HepG2 (cell line): ENCODE measurements around the gene TBC1D22A. TPM values are rescaled to one million over a fixed set of nuclear protein-coding genes. Genes with fewer than 3 reads are reported as not detected.
A peak's percentile ranks its signal among the peaks of the same experiment; 100 is the strongest.

Source experiments
- EHMT2 ChIP-seq: fragments of 200-600 bp; sonication (generic); IDR thresholded peaks from 2 replicates; pipeline ENCODE4 v1.7.0; 2017; ENCODE audit warnings: antibody characterized with exemption, low read depth, low read length, borderline replicate concordance
- FIP1L1 ChIP-seq: fragments of 200-400 bp; formaldehyde crosslinking; IDR thresholded peaks from 2 replicates; pipeline ENCODE4 v1.6.1; 2018; ENCODE audit warnings: low read depth, mild to moderate bottlenecking, low read length, moderate library complexity, borderline replicate concordance; ENCODE audit not compliant: insufficient read depth
- FOXK1 ChIP-seq: sonication (generic); formaldehyde crosslinking; IDR thresholded peaks from 2 replicates; pipeline ENCODE4 v1.4.0; 2020; ENCODE audit warnings: low read depth, missing genetic modification reagents, borderline replicate concordance
- GTF3A ChIP-seq: sonication (generic); formaldehyde crosslinking; conservative IDR thresholded peaks from 2 replicates; pipeline ENCODE4 v1.4.0; 2020; ENCODE audit warnings: mild to moderate bottlenecking, missing genetic modification reagents
- NCOA2 ChIP-seq: sonication (generic); formaldehyde crosslinking; IDR thresholded peaks from 2 replicates; pipeline ENCODE4 v1.8.0; 2022; ENCODE audit warnings: inconsistent platforms
- NFKBIZ ChIP-seq: IDR thresholded peaks from 2 replicates; pipeline ENCODE4 v1.6.1; 2018; ENCODE audit warnings: missing genetic modification reagents, missing compliant biosample characterization
- NRL ChIP-seq: sonication (generic); formaldehyde crosslinking; IDR thresholded peaks from 2 replicates; pipeline ENCODE4 v1.5.0; 2020; ENCODE audit warnings: missing genetic modification reagents, mild to moderate bottlenecking, moderate library complexity, borderline replicate concordance
- RCOR2 ChIP-seq: IDR thresholded peaks from 2 replicates; pipeline ENCODE4 v1.6.1; 2016; ENCODE audit warnings: missing biosample characterization, missing genetic modification reagents
- SMC3 ChIP-seq: IDR thresholded peaks from 2 replicates; pipeline ENCODE4 v1.6.1; 2011; ENCODE audit warnings: low read length, improper control_type of control experiment
- SUZ12 ChIP-seq: fragments of 150-350 bp; IDR thresholded peaks from 2 replicates; pipeline ENCODE4 v1.6.1; 2014; ENCODE audit warnings: low read depth, low read length
- ZKSCAN8 ChIP-seq: IDR thresholded peaks from 2 replicates; pipeline ENCODE4 v1.6.1; 2016; ENCODE audit warnings: borderline replicate concordance, missing genetic modification reagents, missing compliant biosample characterization
- ZMYM4 ChIP-seq: sonication (generic); formaldehyde crosslinking; IDR thresholded peaks from 2 replicates; pipeline ENCODE4 v1.8.1; 2023; ENCODE audit warnings: mild to moderate bottlenecking, missing genetic modification reagents
- ZNF260 ChIP-seq: sonication (generic); formaldehyde crosslinking; IDR thresholded peaks from 2 replicates; pipeline ENCODE4 v1.4.0; 2020; ENCODE audit warnings: missing genetic modification reagents, low read depth, mild to moderate bottlenecking, borderline replicate concordance
- ZNF30 ChIP-seq: sonication (generic); formaldehyde crosslinking; IDR thresholded peaks from 2 replicates; pipeline ENCODE4 v1.5.0; 2020; ENCODE audit warnings: mild to moderate bottlenecking, missing genetic modification reagents
- ZNF547 ChIP-seq: sonication (generic); formaldehyde crosslinking; IDR thresholded peaks from 2 replicates; pipeline ENCODE4 v1.5.1; 2020; ENCODE audit warnings: mild to moderate bottlenecking, missing genetic modification reagents
- ZSCAN29 ChIP-seq: sonication (generic); formaldehyde crosslinking; conservative IDR thresholded peaks from 2 replicates; pipeline ENCODE4 v1.4.0; 2020; ENCODE audit warnings: mild to moderate bottlenecking, missing genetic modification reagents
- ZSCAN30 ChIP-seq: sonication (generic); formaldehyde crosslinking; IDR thresholded peaks from 2 replicates; pipeline ENCODE4 v1.5.0; 2020; ENCODE audit warnings: mild to moderate bottlenecking, missing genetic modification reagents
- polyA plus RNA-seq, 8 experiments: library from polyadenylated mRNA; depleted of rRNA in 3 of 8; stranded (reverse) in 7 of 8; unstranded in 1 of 8; fragments of >200 nt; fragmentation: Illumina TruSeq in 4 of 8; extraction: Trizol in 4 of 8; gene quantifications; 2 replicates each; pipeline versions ENCODE4 v1.2.1 to v1.2.3, GENCODE V29; 2011 to 2016; ENCODE audit warnings: low read depth in 4 of 8, missing spikeins in 1 of 8, mixed read lengths in 1 of 8; ENCODE audit not compliant: insufficient read depth in 1 of 8
- total RNA-seq, 5 experiments: library from RNA; depleted of rRNA; stranded (reverse); fragments of >200 nt; fragmentation: Illumina TruSeq; extraction: Trizol; gene quantifications; 2 replicates each; pipeline ENCODE4 v1.2.3, GENCODE V29; 2016; ENCODE audit warnings: low read depth in 1 of 5
- TF ChIP-seq, protein P1 (sequence below): sonication (generic); formaldehyde crosslinking; IDR thresholded peaks from 2 replicates; pipeline ENCODE4; 2020; ENCODE audit warnings: missing genetic modification reagents, mild to moderate bottlenecking, borderline replicate concordance
- TF ChIP-seq, protein P2 (sequence below): IDR thresholded peaks from 2 replicates; pipeline ENCODE4 v1.6.1; 2012; ENCODE audit warnings: low read length, improper control_type of control experiment
- TF ChIP-seq, protein P3 (sequence below): sonication (generic); formaldehyde crosslinking; IDR thresholded peaks from 2 replicates; pipeline ENCODE4 v1.5.1; 2020; ENCODE audit warnings: missing genetic modification reagents, mild to moderate bottlenecking, borderline replicate concordance

Gene TBC1D22A
- total and polyA plus RNA-seq, 2 of the 13 experiments (the other 11 are each of a cell fraction or from before 2014, with no cell fraction given): 17.3 to 18.0 TPM

DNA sequence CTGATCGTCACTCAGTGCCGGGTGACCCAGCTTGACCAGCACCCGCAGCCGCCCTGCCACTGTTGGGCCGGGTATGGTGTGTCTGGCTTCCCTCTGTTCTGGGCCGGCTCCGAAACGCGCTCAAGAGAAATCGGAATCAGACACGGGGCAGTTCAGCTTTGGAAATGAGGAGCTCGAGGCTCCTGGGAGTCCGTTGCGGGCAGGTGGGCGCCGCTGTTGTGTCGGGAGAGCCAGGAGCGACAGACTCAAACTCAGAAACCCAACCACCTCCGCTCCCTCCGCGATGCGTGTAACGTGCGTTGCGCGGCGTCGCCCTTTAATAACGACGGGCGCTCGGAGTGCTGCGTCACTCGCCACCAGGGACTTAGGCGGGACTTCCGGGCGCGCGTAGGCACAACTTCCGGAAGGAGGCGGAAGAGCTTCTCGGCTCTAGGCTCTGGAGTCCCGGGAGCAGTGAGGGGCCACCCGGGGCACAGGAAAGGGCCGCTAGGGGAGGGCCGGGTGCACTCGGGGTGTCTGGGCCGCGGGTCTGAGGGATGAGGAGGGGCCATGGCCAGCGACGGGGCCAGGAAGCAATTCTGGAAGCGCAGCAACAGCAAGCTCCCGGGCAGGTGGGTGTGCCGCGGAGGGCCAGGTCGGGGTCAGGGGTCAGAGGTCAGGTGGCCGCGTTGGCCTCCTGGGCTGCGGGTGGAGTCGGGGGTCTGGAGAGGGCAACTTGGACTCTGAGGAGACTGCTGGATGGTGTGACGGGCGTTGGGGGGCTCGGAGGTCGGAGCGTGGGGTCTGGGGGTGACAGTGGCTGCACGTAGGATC is at the start of gene TBC1D22A (continued):
- TF ChIP-seq ZSCAN29 (CRISPR knock-in tag): peak; percentile 63; the same call in 1 of the 2 replicates
- peak; percentile 87 for TF ChIP-seq ZMYM4 (CRISPR knock-in tag)
- TF ChIP-seq RCOR2 (CRISPR knock-in tag): no peak
- TF ChIP-seq, protein P1, sequence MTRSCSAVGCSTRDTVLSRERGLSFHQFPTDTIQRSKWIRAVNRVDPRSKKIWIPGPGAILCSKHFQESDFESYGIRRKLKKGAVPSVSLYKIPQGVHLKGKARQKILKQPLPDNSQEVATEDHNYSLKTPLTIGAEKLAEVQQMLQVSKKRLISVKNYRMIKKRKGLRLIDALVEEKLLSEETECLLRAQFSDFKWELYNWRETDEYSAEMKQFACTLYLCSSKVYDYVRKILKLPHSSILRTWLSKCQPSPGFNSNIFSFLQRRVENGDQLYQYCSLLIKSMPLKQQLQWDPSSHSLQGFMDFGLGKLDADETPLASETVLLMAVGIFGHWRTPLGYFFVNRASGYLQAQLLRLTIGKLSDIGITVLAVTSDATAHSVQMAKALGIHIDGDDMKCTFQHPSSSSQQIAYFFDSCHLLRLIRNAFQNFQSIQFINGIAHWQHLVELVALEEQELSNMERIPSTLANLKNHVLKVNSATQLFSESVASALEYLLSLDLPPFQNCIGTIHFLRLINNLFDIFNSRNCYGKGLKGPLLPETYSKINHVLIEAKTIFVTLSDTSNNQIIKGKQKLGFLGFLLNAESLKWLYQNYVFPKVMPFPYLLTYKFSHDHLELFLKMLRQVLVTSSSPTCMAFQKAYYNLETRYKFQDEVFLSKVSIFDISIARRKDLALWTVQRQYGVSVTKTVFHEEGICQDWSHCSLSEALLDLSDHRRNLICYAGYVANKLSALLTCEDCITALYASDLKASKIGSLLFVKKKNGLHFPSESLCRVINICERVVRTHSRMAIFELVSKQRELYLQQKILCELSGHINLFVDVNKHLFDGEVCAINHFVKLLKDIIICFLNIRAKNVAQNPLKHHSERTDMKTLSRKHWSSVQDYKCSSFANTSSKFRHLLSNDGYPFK: peak; percentile 89; the same call in 1 of the 2 replicates
- TF ChIP-seq NFKBIZ (CRISPR knock-in tag): 0 out of 2 replicates have a peak, but pooled peaks have one; percentile 54
- peak; percentile 89 for TF ChIP-seq ZNF547 (CRISPR knock-in tag)
- TF ChIP-seq GTF3A (CRISPR knock-in tag): 0 out of 2 replicates have a peak, but pooled peaks have one; percentile 31
- peak; percentile 97 for TF ChIP-seq FOXK1
- TF ChIP-seq ZNF30 (CRISPR knock-in tag): peak; percentile 35; the same call in 1 of the 2 replicates
- no peak for TF ChIP-seq ZSCAN30
- TF ChIP-seq, protein P2, sequence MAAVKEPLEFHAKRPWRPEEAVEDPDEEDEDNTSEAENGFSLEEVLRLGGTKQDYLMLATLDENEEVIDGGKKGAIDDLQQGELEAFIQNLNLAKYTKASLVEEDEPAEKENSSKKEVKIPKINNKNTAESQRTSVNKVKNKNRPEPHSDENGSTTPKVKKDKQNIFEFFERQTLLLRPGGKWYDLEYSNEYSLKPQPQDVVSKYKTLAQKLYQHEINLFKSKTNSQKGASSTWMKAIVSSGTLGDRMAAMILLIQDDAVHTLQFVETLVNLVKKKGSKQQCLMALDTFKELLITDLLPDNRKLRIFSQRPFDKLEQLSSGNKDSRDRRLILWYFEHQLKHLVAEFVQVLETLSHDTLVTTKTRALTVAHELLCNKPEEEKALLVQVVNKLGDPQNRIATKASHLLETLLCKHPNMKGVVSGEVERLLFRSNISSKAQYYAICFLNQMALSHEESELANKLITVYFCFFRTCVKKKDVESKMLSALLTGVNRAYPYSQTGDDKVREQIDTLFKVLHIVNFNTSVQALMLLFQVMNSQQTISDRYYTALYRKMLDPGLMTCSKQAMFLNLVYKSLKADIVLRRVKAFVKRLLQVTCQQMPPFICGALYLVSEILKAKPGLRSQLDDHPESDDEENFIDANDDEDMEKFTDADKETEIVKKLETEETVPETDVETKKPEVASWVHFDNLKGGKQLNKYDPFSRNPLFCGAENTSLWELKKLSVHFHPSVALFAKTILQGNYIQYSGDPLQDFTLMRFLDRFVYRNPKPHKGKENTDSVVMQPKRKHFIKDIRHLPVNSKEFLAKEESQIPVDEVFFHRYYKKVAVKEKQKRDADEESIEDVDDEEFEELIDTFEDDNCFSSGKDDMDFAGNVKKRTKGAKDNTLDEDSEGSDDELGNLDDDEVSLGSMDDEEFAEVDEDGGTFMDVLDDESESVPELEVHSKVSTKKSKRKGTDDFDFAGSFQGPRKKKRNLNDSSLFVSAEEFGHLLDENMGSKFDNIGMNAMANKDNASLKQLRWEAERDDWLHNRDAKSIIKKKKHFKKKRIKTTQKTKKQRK: no peak
- TF ChIP-seq NCOA2: peak; percentile 66; the same call in 1 of the 2 replicates
- TF ChIP-seq ZNF260 (CRISPR knock-in tag): no peak
- TF ChIP-seq SUZ12: no peak
- TF ChIP-seq ZKSCAN8 (CRISPR knock-in tag): peak; percentile 31; the same call in 1 of the 2 replicates
- no peak for TF ChIP-seq SMC3
- 0 out of 2 replicates have a peak, but pooled peaks have one; percentile 46 for TF ChIP-seq FIP1L1
- TF ChIP-seq NRL: peak; percentile 57
- no peak for TF ChIP-seq EHMT2
- TF ChIP-seq, protein P3, sequence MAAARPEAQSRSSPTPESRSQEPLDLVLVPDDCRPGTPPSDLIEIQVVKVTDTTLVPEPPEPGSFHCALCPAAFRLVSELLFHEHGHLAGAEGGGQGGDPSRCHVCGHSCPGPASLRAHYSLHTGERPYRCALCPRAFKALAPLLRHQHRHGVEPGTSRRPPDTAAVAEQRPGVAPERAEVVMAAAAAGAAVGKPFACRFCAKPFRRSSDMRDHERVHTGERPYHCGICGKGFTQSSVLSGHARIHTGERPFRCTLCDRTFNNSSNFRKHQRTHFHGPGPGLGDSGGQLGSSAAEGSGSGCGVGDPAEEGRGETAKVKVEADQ: peak; percentile 79; the same call in 1 of the 2 replicates
